Thyroid gland (tissue), 4 donors: ENCODE measurements around the gene AGMO.

ENCODE experiments used
- POLR2A ChIP-seq, 2 donors: fragments of 450-650 bp; IDR thresholded peaks; one replicate each; pipeline ENCODE4 v1.6.1; 2017; ENCODE audit warnings: antibody characterized with exemption in 2 of 2, mild to moderate bottlenecking in 2 of 2, moderate library complexity in 1 of 2
- TF ChIP-seq, protein P1 (sequence below), 6 experiments: fragments of 200-600 bp in 3 of 6; fragments of 450-650 bp in 3 of 6; sonication (generic) in 3 of 6; IDR thresholded peaks; one replicate each; pipeline ENCODE4 v1.5.1; 2016 to 2019; ENCODE audit warnings: antibody characterized with exemption in 6 of 6, mild to moderate bottlenecking in 2 of 6, inconsistent platforms in 1 of 6, moderate library complexity in 1 of 6

DNA sequence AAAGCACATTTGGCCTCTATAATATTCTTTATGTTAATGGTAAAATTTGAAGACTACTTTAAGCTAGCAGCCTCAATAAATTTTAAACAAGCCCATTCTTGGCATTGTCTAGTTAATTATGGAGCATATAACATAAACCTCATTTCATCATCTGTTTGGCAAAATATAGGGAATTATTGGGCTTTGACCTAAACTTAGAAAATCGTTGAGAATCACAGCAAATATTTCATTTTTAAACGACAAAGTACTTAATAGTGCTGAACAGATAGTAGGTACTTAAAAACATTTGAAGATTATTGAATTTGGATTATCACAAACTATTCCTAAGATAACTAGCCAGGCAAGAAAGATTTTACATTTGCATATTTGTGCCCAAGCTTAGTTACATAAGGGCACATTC is 73.4 kb downstream of the AGMO start:
- TF ChIP-seq, protein P1, sequence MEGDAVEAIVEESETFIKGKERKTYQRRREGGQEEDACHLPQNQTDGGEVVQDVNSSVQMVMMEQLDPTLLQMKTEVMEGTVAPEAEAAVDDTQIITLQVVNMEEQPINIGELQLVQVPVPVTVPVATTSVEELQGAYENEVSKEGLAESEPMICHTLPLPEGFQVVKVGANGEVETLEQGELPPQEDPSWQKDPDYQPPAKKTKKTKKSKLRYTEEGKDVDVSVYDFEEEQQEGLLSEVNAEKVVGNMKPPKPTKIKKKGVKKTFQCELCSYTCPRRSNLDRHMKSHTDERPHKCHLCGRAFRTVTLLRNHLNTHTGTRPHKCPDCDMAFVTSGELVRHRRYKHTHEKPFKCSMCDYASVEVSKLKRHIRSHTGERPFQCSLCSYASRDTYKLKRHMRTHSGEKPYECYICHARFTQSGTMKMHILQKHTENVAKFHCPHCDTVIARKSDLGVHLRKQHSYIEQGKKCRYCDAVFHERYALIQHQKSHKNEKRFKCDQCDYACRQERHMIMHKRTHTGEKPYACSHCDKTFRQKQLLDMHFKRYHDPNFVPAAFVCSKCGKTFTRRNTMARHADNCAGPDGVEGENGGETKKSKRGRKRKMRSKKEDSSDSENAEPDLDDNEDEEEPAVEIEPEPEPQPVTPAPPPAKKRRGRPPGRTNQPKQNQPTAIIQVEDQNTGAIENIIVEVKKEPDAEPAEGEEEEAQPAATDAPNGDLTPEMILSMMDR (IDR thresholded peaks at IDR 0.05): no peak
- no peak for TF ChIP-seq POLR2A (IDR thresholded peaks at IDR 0.05)
